Activated CD8-positive, alpha-beta memory T cell treated with anti-CD3 and anti-CD28 coated beads for 36 hours (primary cell): ENCODE data around the gene WNT3A. TPM values are rescaled to one million over a fixed set of nuclear protein-coding genes. Genes with fewer than 3 reads are reported as not detected.

Experiments used
- CTCF ChIA-PET: fragments of 350-600 bp; sonication (Branson Sonifier 250); formaldehyde crosslinking; loops from one replicate; lab custom pipeline; 2021; ENCODE audit warnings: antibody characterized with exemption; lab: Charles Lee
- POLR2A ChIA-PET: fragments of 350-600 bp; sonication (Branson Sonifier 250); formaldehyde crosslinking; loops from one replicate; lab custom pipeline; 2021; ENCODE audit warnings: antibody characterized with exemption; lab: Charles Lee
- total RNA-seq, 2 experiments: library from RNA; stranded (reverse); gene quantifications; one replicate each; pipeline ENCODE4 v1.2.3, GENCODE V29; 2021

Gene WNT3A
- total RNA-seq, 2 experiments from 2014 or later: not detected

GRCh38 chr1:228021355-228022030, 14.7 kb downstream of the WNT3A start:
- CTCF ChIA-PET: no interaction called here

DNA sequence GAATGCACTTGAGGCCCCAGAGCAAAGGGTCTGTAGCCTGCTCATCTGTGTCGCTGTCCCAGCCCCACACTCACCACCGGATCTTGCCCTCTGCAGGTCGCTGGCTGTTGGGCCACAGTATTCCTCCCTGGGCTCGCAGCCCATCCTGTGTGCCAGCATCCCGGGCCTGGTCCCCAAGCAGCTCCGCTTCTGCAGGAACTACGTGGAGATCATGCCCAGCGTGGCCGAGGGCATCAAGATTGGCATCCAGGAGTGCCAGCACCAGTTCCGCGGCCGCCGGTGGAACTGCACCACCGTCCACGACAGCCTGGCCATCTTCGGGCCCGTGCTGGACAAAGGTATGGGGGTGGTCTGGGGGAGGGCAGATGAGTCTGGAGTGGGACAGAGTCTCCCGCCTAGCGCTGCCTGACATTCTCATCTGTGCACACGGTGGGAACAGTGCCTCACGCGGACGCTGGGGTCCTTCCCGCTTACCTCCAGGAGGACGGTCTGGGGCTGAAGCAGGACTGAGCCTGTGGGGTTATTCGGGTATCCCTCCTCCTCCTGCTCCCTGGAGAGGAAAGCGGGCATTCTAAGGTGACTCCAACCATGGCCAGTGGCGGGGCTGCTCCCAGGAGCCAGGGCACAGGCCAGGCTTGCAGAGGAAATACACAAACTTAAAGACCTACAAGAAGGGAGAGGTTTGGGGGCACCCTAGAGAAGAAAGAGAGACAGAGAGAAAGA, 15.9 kb downstream of the WNT3A start:
- ChIA-PET CTCF (no interaction called here), POLR2A (no interaction called here)

More at GRCh38 chr1:228021355-228022030, 14.7 kb downstream of the WNT3A start:
- POLR2A ChIA-PET: no interaction called here

DNA sequence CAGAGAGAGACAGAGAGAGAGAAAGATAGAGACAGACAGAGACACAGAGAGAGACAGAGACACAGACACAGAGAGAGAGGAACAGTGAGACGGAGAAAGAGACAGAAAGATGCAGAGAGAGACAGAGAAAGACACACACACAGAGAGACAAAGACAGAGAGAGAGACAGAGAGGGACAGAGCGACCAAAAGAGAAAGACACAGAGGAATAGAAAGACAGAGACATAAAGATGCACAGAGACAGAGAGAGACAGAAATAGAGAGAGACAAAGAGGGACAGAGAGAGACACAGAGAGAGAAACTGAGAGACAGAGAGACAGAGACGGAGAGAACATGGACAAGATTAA, 16.5 kb downstream of the WNT3A start:
- ChIA-PET CTCF (no interaction called here), POLR2A (no interaction called here)

DNA sequence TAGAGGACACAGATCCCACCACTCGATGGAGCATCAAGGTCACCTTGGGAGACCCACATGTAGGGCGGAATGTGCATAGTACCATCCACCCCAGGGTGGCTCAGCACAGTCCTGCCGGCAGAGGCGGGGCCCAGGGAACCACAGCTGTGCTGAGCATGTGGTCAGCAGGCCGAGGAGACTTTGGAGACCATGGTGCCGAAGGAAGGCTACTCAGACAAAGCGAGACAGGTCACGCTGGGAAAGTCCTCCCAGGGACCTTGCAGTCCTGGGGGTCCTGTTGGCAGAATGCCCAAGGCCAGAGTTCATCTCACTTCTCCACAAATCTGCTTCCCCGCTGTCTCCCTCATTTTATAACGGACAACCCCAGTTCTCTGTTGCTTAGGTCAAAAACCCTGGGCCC, 22.5 kb downstream of the WNT3A start:
- ChIA-PET CTCF (no interaction called here), POLR2A (no interaction called here)

DNA sequence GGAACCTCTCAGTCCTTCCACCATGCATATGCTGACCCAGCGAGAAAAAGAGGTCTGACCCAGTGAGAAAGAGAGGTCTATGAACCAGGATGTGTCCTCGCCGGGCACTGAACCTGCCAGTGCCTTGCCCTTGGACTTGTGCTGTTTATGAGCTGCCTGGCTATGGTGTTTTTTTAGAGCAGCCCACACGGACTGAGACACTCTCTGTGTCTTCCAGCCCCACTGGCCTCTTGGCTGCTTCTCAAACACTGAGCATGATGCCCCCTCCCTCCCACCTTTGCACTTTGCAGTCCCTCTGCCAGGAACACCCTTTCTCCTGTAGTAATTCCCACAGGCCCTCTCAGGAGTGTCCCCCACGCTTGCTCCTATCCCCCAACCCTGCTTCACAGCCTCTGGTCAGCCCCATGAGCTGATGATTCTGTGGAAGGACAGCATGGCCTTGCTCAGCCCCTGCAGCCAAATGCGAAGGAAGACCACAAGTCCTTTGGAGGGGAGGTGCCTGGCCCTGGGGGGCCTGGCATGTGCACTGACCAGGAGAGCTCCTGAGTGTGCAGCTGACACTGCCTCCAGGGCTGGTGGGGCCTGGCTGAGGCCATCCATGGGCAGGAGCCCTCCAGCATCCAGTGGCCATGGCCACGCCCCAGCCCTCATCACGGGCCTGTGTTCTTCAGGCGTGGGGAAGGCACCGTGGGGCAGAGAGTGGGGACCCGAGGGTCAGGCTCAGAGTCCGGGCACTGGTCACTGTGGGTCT, 23.8 kb downstream of the WNT3A start:
- ChIA-PET CTCF (no interaction called here), POLR2A (no interaction called here)

DNA sequence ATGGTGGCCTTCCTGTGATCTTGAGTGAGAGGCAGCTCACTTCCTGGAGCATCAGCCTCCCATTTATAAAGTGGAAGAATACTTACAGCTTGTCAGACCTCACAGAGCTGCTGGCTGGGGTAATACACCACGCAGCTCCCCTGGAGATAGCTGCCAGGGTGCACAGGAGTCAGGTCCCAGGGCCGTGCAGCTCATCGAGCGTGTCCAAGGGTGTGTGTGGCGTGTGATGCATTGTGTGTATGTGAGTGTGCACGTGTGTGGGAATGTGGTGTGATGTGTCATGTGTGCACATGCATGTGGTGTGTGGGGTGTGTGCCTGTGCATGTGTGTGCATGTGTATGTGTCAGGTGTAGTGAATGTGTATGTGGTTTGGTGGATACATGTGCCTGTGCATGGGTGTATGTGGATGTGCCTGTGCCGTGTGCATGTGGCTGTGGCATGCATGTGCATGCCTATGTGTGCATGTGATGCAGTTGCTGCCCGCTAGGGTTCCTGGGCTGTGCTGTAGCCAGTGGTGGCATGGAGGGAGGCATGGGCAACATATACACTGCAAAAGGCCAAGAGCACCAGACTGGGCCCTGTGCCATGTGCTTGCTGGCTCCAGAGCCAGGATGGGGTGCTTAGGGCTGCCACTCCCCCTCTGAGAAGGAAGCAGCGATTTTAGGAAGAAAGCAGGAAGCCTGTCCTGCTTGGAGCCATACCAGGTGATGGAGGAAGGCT, 24.6 kb downstream of the WNT3A start:
- CTCF ChIA-PET: no interaction called here
- POLR2A ChIA-PET: no interaction called here

DNA sequence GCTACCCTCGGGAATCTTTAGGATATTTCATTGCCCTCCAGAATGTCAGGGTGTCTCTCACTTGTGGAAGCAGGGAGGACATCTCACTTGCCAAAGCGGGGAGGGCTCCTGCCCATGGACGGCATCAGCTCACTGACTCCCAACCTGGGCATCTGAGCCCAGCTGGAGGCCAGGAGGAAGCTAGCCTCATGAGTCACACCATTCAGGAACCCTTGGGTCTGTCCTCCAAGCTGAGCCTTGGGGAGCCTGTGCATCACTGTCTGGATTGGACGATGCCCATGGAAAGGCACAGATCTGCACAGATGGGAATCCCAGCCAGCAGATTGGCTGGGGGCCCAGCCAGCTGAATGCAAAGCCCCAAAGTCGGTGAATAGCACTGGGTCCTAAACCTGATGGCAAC, 25.2 kb downstream of the WNT3A start:
- POLR2A ChIA-PET: no interaction called here
- CTCF ChIA-PET: no interaction called here

DNA sequence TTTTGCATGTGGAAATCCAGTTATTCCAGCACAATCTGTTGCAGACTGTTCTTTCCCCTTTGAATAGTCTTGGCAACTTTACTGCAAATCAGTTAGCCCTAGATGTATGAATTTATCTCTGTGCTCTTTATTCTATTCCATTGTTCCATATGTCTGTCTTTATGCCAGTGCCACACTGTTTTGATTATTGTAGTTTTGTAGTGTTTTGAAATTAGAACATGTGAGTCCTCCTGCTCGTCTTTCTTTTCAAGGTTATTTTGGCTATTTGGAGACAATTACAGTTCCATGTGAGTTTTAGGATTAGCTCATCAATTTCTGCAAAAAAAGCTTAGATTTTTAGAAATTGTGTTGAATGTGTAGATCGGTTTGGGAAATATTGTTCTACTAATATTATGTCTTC, 26.6 kb downstream of the WNT3A start:
- ChIA-PET POLR2A (no interaction called here), CTCF (no interaction called here)

GRCh38 chr1:228034954-228035837, 28.4 kb downstream of the WNT3A start:
- ChIA-PET POLR2A (no interaction called here), CTCF (no interaction called here)

- CTCF ChIA-PET: no interaction called here
Observed at GRCh38 chr1:228035844-228036243, 29.0 kb downstream of the WNT3A start.

DNA sequence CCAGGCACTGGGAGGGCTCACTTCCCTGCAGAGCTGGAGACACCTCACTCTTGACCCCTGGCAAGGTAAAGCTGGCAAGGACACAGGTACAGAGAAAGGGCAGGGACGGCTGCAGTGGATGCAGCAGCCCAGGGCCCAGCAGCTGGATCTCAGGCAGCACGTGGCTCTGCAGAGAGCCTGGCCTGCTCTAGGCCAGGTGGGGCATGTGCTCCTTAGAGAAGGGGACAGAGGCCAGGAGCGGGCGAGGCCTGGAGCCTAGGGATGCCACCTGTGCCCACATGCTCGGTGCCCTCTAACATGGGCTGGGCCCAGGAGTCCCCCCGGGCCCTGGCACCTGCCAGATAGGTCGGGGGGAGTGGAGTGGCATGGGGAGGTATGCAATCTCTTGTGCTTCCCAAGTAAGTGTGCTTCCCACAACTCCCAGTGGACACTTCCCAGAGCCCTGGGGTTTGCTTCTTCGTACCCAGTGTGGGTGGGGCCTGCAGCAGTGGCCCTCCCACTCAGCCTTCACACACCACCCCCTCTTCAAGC, 30.0 kb downstream of the WNT3A start:
- ChIA-PET POLR2A (no interaction called here), CTCF (no interaction called here)

More at GRCh38 chr1:228035844-228036243, 29.0 kb downstream of the WNT3A start:
- POLR2A ChIA-PET: no interaction called here

DNA sequence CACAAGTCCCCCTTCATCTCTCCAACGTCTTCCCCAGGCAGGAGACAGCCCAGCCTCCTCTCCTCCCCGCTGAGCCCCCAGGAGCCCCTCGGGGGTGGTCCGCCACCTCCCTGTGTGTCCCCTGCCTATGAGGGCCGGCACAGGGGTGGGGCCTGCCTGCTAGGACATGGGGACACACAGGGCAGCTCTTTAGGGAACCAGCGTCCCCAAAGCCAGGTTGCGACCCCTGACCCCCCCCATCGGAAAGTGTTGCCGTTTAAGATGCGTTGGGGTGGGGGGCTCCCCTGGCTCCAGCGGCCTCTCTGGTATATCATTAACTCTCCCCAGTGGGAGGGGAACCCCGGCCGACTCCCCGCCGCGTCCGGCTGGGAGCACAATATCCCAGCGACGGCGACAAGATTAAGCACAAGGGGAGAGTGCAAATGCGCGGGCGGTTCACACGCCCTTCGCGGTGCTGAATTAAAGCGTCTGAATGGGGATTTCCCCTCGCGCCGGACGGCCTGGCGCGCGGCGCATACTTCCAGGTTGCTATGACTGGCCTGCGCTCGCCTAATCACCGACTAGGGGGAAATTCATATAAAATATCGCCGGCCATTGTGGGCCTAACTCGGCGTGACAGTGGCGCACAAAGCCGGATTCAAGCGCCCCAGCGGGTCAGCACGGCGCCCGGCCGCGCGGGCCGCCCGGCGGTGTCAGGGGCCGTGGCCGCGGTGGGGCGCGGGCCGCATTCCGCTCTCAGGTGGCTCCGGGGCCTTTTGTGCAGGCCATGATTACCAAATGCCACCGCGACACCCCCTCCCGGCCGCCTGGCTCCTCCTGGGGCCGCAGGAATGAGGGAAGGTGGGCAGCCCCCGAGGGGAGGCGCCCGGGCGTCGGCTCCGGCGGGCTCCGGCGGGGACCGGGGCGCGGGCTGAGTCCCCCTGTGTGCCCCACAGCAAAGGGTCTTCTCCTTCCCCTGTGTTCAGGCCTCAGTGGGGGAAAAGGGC, 30.9 kb downstream of the WNT3A start:
- CTCF ChIA-PET: no interaction called here

GRCh38 chr1:228038387-228039005, 31.7 kb downstream of the WNT3A start:
- CTCF ChIA-PET: no interaction called here
- POLR2A ChIA-PET: no interaction called here

More for the DNA sequence above, 30.9 kb downstream of the WNT3A start:
- POLR2A ChIA-PET: no interaction called here

- ChIA-PET POLR2A (no interaction called here), CTCF (interaction anchor here (1.6 kb wide), 1 partner anchor 41 kb away, joined by 3 read pairs; no protein-coding TSS in a partner anchor)
Observed at GRCh38 chr1:228039006-228039903, 32.5 kb downstream of the WNT3A start.

GRCh38 chr1:228039986-228040385, 33.2 kb downstream of the WNT3A start:
- POLR2A ChIA-PET: no interaction called here
- CTCF ChIA-PET: interaction anchor here (1.6 kb wide), 1 partner anchor 40 kb away, joined by 3 read pairs; no protein-coding TSS in a partner anchor

DNA sequence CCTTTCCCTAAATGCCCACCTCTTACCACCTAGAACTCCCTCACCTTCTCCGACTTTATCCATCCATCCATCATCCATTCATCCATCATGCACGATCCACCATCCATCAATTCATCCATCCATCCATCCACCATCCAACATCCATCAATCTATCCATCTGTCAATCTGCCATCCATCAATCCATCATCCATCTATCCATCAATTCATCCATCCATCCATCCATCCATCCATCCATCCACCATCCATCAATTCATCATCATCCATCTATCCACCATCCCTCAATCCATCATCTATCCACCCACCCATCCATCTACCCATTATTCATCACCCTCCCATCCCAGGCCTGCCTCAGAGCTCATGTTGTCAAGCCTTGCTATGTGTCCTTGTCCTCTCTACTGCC, 34.5 kb downstream of the WNT3A start:
- POLR2A ChIA-PET: no interaction called here
- CTCF ChIA-PET: interaction anchor here (1.6 kb wide), 1 partner anchor 39 kb away, joined by 3 read pairs; no protein-coding TSS in a partner anchor
